Activated T-helper 17 cell treated with anti-CD3 and anti-CD28 coated beads, Interleukin-2, amount 50 U/mL, for 72 hours (primary cell): ENCODE data around the gene NPFF. TPM values are rescaled to one million over a fixed set of nuclear protein-coding genes. Genes with fewer than 3 reads are reported as not detected.

Source experiments
- ATAC-seq: fragments of 150-1000 bp; cut with Tn5 transposase; replicated peaks from 2 replicates; pipeline ENCODE4 v1.10.0; 2021; ENCODE audit warnings: mild to moderate bottlenecking, moderate library complexity
- H3K27ac Mint-ChIP-seq: one replicate; pipeline ENCODE4 v1.8.0; 2022; ENCODE audit warnings: mixed read lengths
- H3K27me3 Mint-ChIP-seq: one replicate; pipeline ENCODE4 v1.8.0; 2022; ENCODE audit warnings: mixed read lengths
- H3K36me3 Mint-ChIP-seq: one replicate; pipeline ENCODE4 v1.8.0; 2022; ENCODE audit warnings: low read depth, mild to moderate bottlenecking, mixed read lengths
- H3K4me1 Mint-ChIP-seq: one replicate; pipeline ENCODE4 v1.8.0; 2022; ENCODE audit warnings: mixed read lengths
- H3K4me3 Mint-ChIP-seq: one replicate; pipeline ENCODE4 v1.8.0; 2022; ENCODE audit warnings: mild to moderate bottlenecking, mixed read lengths
- H3K9me3 Mint-ChIP-seq: one replicate; pipeline ENCODE4 v1.8.0; 2022; ENCODE audit warnings: mixed read lengths
- total RNA-seq, 2 donors: library from RNA; stranded (reverse); gene quantifications; one replicate each; pipeline ENCODE4 v1.2.3, GENCODE V29; 2022

NPFF gene
- total RNA-seq, 2 donors from 2014 or later, result not detected

DNA sequence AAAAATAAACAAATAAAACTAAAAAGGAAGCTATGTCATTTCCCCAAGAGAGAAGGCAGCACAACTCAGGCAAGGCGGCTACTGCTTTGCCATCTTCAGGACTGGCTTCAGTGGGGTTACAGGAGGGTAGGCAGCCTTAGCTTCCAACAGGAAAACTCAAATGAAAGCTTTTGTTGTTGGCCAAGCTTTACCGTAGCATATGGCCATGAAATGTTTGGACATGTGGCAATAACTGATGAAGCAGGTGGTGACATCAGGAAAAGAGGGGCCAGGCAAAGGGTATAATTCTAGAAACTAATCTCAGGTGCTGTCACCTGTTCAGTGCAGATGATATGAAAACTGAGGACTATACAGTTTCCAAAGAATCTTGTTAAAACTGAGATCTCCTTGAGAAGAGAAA is 22.8 kb upstream of the NPFF start:
- Mint-ChIP-seq H3K27ac (no peak overlapping the region), H3K27me3 (no peaks in the 10 kb centered on the region)

DNA sequence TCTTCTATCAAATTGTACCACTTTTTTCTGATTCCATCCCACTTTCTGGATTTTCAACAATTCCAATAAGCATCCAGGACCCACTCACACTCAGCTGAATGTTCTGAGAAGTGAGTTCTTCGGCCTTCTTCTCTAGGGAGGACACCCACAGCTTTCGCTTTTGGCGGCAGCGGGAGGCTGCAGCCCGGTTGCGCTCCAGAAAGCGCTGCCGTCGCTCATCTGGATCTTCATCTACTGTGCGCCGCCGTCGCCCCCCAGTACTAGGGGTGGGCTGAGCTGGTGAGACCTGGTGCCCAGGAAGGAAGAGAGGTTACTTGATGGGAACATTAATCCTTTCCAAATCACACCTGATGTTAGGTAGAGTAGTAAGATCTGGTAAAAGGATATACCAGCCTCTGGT is 17.2 kb upstream of the NPFF start:
- H3K4me1 Mint-ChIP-seq, result no peaks in the 10 kb centered on the region
- peak overlapping the region; percentile 31 for H3K27ac Mint-ChIP-seq
- ATAC-seq, result no peak
- H3K9me3 Mint-ChIP-seq, result no peaks in the 10 kb centered on the region
- no peak overlapping the region for H3K4me3 Mint-ChIP-seq
- H3K27me3 Mint-ChIP-seq, result no peaks in the 10 kb centered on the region
- peaks cover 89% of the 10 kb centered on the region for H3K36me3 Mint-ChIP-seq

More for the DNA sequence above, 22.8 kb upstream of the NPFF start:
- no peak overlapping the region for H3K4me3 Mint-ChIP-seq
- ATAC-seq, result no peak
- H3K9me3 Mint-ChIP-seq, result no peaks in the 10 kb centered on the region
- H3K36me3 Mint-ChIP-seq, result peaks cover 88% of the 10 kb centered on the region
- no peaks in the 10 kb centered on the region for H3K4me1 Mint-ChIP-seq

DNA sequence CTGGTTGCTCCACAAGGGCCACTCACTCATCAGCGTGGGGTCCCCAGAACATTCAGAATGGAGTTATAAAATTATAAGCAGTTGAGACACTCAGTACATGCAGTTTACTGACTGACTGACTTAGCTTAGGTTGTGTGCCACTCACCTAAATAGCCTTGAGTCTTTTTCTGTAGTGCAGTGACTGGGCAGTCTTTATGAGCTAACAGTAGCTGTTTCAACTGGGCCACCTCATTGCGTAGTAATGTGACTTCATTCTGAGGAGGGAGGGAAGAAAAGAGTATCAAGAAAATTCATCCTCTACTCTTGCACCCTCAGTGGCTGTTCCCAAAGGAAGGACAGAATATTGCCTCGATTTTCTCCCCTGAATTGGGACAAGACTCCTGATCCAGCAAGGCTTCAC is 15.8 kb upstream of the NPFF start:
- H3K27me3 Mint-ChIP-seq, result no peaks in the 10 kb centered on the region
- ATAC-seq, result no peak
- H3K36me3 Mint-ChIP-seq, result peaks cover 90% of the 10 kb centered on the region
- no peak overlapping the region for H3K27ac Mint-ChIP-seq
- H3K4me3 Mint-ChIP-seq, result no peak overlapping the region
- no peaks in the 10 kb centered on the region for H3K4me1 Mint-ChIP-seq
- H3K9me3 Mint-ChIP-seq, result no peaks in the 10 kb centered on the region

DNA sequence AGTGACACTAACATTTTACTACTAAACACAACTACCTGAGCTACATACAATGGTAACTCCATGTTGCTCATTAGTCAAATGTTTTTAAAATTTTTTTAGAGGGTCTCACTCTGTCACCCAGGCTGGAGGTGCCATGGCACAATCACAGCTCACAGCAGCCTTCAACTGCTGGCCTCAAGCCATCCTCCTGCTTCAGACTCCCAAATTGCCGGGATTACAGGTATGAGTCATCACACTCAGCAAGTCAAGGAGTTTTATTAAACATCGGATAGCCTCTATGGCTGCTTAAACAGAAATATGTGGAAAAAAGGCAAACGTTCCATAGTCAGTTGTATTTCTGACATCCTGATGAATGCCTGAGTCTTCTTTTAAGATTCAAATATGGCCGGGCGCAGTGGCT is 11.1 kb upstream of the NPFF start:
- Mint-ChIP-seq H3K4me3 (no peak overlapping the region), H3K27me3 (no peaks in the 10 kb centered on the region), H3K4me1 (no peaks in the 10 kb centered on the region), H3K36me3 (peaks cover 95% of the 10 kb centered on the region), H3K27ac (no peak overlapping the region), H3K9me3 (no peaks in the 10 kb centered on the region)
- ATAC-seq, result no peak

DNA sequence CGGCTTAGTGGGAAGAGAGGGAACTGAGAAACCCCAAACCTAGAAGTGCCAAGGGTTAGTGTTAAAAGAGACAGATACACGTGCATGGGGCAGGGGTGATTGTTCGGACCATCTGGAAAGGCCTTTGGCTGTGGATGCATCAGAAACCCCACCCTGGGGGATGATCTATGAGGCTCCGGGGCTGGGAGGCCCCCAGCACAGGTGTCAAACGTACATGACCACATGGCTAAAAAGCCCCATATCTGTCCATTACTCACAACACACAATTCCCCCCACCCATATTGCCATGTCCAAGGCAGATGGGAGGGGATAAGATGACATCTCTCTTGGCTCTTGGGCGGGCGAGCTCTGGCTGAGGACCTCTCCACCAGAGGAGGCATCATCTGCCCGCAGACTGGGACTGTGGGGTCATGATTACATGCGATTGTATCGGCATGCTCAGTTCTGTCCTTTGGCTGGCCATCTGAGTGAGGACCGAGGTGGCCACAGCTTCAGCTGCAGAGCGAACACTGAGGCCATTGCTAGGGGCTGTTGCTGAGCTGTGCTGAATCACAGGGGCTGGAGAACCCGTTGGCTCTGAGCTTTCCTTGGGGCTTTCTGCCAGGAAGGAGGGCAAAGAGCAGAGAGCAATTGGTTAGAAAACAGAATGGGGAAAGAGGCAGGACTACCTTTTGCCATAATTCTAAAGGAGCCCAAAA is 9.6 kb upstream of the NPFF start:
- H3K9me3 Mint-ChIP-seq, result no peaks in the 10 kb centered on the region
- H3K36me3 Mint-ChIP-seq, result peaks cover 92% of the 10 kb centered on the region
- H3K27ac Mint-ChIP-seq, result peak overlapping the region; percentile 75
- H3K4me1 Mint-ChIP-seq, result no peaks in the 10 kb centered on the region
- H3K4me3 Mint-ChIP-seq, result no peak overlapping the region
- ATAC-seq, result no peak
- no peaks in the 10 kb centered on the region for H3K27me3 Mint-ChIP-seq

DNA sequence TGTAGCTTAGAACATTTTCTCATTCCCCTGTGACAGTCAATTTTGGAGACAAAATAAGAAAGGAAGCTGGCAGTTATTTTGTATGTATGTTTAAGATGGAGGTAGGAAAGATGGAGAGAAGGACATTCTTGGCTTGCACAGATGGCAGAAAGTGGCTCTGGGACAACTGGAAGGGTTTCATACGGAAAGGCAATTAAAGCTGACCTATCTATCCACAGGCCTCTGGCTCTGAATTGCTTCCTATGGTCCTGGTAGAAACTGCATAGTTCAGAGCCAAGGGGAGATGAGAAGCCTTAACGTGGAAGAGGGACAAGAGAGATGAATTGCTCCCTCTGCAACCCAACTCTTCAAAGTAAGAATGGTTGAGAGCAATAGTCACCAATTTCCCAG is 8.0 kb upstream of the NPFF start:
- Mint-ChIP-seq H3K27me3 (no peaks in the 10 kb centered on the region), H3K4me3 (no peak overlapping the region), H3K36me3 (peaks cover 81% of the 10 kb centered on the region), H3K9me3 (no peaks in the 10 kb centered on the region), H3K4me1 (no peaks in the 10 kb centered on the region), H3K27ac (peak overlapping the region; percentile 75)
- ATAC-seq, result no peak

DNA sequence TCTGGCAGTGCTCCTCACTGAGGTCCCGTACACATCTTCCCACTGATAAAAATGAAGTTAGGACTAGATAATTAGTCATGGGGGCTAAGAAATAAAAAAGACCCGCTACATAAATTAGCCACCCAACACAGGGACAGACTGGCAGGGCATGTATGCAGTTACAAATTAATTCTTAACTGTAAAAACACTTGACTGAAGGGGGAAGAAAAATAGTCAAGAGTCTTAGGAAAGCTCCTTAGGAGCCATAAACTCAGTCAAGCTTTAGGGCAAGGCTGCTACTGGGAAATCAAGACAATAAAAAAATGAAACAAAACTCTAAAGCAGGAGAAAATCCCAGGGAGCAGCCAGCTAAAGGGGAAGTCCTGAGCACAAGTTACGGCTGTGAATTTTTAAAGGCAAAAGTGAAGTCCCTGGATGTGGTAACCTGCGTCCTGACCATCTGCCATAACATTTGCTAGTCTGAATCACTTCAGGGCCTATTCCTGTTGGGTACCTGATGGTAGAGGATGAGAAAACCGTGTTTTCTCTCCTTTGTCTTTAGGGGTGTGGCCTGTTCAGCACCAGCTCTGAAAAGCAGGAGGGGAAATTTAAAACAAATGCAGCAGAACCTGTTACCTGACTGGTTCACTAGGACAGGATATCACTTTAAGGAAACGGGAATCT is 7.5 kb upstream of the NPFF start:
- Mint-ChIP-seq H3K4me3 (no peak overlapping the region), H3K27me3 (no peaks in the 10 kb centered on the region), H3K27ac (peak overlapping the region; percentile 75), H3K4me1 (no peaks in the 10 kb centered on the region), H3K9me3 (no peaks in the 10 kb centered on the region), H3K36me3 (peaks cover 76% of the 10 kb centered on the region)
- no peak for ATAC-seq

DNA sequence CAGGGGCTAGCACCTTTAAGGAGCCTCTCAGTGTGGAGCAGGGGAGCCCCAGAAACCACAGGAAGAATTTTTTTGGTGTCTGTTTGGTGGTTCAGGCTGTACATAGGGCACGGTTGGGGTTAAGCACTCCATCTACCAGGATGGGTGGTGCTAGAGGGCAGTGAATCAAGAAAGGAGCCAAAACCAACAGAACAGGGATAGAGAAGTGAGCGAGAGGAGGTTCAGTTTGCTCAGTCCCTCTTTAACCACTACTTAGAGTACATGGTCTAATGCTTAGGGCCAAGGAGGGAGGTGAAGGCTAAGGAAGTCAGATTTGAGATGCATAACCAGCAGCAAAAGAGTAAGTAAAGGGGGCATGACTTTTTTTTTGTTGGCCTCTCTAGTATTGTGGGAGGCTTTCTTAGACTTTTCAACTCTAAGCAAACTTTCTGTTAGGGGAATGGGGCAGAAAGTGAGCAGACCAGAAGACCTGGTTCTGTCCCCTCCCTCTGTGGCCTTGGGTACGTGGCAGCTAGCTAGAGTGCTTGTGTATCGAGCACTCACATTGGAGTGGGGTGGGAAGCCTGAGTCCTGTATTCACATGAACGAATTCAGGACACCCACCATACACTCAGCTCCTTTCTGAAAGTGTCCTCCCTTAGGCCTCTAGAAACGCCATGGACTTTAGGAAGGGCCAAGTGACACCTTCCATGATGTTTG is 6.6 kb upstream of the NPFF start:
- ATAC-seq, result no peak
- Mint-ChIP-seq H3K4me1 (no peaks in the 10 kb centered on the region), H3K27ac (peak overlapping the region; percentile 53), H3K4me3 (no peak overlapping the region), H3K36me3 (peaks cover 67% of the 10 kb centered on the region), H3K27me3 (no peaks in the 10 kb centered on the region), H3K9me3 (no peaks in the 10 kb centered on the region)

DNA sequence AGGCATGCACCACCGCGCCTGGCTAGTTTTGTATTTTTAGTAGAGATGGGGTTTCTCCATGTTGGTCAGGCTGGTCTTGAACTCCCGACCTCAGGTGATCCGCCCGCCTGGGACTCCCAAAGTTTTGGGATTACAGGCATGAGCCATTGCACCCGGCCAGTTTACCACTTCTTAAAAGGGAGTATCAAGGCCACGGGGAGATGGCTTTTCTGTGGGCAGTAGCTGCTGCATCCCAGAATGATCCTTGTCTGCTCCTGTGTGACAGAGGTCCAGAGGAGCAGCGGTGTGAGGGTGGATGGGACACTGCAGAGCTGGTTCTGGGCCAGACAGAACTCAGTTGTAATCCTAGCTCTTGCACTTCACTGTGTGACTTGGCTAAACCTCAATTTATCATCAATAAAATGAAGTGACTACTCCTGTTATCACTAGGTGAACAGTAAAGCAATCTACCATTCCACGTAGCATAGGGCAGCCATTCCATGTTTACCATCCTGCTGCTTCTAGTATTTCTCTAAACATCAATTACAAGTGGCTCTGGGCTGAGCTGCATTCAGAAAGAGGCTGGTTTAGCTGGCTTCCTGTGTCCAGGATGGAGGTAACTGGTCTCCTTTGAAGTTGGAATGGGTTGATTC is 3.0 kb upstream of the NPFF start:
- H3K4me3 Mint-ChIP-seq, result no peak overlapping the region
- H3K36me3 Mint-ChIP-seq, result peaks cover 58% of the 10 kb centered on the region
- ATAC-seq, result no peak
- H3K9me3 Mint-ChIP-seq, result no peaks in the 10 kb centered on the region
- H3K27ac Mint-ChIP-seq, result peak overlapping the region; percentile 58
- H3K4me1 Mint-ChIP-seq, result peaks cover 5% of the 10 kb centered on the region
- no peaks in the 10 kb centered on the region for H3K27me3 Mint-ChIP-seq

DNA sequence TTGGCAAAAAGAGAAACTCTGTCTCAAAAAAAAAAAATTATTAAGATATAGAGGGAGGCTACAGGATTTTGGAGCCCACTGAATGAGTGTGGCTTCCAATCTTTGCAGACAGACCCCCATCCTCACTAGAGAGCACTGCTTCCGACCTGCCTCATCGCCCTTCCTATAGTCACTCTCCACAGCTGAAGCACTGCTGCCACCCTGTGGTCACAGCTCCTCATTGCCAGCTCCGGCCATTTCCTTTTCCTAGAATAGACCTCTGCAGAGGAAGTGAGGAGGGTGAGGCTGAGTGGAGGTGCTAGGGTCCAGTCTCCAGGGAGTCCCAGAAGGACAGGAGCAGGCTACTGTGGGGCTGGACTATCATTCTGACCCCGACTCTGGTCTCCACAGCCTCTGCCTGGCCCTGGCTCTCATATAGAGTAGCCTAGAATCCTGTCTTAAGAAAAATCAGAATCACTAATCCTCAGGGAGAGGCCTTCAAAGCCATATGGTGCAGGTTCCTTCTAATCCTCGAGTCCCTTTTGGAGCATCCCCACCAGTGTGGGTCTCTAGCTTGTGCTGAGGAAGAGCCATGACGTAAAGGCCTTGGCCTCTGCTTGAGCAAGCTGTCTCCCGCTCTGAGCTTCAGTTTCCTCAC is 1.4 kb upstream of the NPFF start:
- Mint-ChIP-seq H3K36me3 (peaks cover 53% of the 10 kb centered on the region), H3K4me1 (peaks cover 5% of the 10 kb centered on the region), H3K9me3 (no peaks in the 10 kb centered on the region), H3K27me3 (no peaks in the 10 kb centered on the region), H3K27ac (peak overlapping the region; percentile 78), H3K4me3 (no peak overlapping the region)
- ATAC-seq, result peak; percentile 95

DNA sequence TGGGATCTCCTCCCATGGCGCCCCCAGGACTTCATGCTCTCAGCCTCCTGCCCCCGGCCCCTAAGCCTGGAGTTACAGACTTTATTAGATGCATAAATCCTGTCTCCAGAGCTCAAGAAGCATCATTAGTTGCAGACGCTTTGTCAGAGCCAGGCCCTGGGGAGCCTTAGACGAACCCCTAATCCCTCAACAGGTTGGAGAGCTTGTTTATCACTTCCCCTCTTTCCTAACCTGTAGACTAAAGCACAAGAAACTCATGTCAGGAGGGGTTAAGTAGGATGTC is 260 bp upstream of the NPFF start:
- ATAC-seq, result no peak
- peaks cover 5% of the 10 kb centered on the region for H3K4me1 Mint-ChIP-seq
- peaks cover 42% of the 10 kb centered on the region for H3K36me3 Mint-ChIP-seq
- no peaks in the 10 kb centered on the region for H3K9me3 Mint-ChIP-seq
- no peak overlapping the region for H3K27ac Mint-ChIP-seq
- no peak overlapping the region for H3K4me3 Mint-ChIP-seq
- H3K27me3 Mint-ChIP-seq, result no peaks in the 10 kb centered on the region

DNA sequence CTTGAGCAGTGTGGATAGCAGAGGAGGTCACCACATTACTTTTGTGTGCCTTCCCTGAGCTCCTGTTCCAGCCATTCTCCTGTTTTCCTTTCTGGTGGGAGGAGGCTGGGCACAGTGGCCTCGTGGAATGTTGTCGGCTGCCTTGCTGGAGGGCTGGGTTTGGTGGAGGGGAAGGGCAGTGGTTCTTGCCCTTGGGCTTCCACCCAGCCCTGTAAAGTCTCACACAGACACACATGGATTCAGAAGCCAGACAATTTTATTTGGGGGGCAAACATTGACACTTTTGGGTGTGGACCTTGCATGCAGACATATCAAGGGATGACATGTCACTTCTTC is 866 bp downstream of the NPFF start:
- H3K4me3 Mint-ChIP-seq, result no peak overlapping the region
- no peaks in the 10 kb centered on the region for H3K27me3 Mint-ChIP-seq
- H3K4me1 Mint-ChIP-seq, result peaks cover 10% of the 10 kb centered on the region
- no peak for ATAC-seq
- no peaks in the 10 kb centered on the region for H3K9me3 Mint-ChIP-seq
- H3K27ac Mint-ChIP-seq, result no peak overlapping the region
- peaks cover 34% of the 10 kb centered on the region for H3K36me3 Mint-ChIP-seq

DNA sequence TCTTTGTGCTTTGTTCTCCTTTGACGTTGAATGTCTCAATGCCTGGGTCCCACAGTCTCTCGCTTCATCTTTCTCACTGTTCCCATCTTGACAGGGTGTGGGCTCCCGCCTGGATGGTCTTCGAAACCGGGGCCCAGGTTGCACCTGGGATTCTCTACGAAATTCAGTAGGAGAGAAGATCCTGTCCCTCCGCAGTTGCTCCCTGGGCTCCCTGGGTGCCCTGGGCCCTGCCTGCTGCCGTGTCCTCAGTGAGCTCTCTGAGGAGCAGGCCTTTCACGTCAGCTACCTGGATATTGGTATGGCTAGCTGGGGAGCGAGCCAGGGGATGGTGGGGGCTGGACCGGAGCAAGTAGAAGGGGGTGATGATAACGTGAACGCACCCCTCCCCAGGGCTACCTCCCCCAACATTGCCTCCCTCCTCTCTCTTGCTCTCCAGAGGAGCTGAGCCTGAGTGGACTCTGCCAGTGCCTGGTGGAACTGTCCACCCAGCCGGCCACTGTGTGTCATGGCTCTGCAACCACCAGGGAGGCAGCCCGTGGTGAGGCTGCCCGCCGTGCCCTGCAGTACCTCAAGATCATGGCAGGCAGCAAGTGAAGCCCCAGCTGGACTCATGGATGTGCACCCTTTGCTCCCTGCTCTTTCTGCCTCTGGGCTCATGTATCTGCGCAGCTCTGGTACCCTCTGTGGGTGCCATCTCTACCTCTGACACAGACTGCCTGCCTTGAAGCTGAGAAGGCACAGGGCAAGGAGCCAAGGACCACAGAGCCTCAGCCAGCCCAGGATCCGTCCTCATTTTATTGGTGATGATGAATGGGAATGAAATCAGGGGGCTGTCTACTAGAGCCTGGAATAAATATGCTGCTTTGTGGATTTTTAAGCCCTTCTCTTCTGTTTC is 1.5 kb downstream of the NPFF start:
- no peaks in the 10 kb centered on the region for H3K27me3 Mint-ChIP-seq
- H3K4me3 Mint-ChIP-seq, result no peak overlapping the region
- ATAC-seq, result no peak
- H3K36me3 Mint-ChIP-seq, result peaks cover 33% of the 10 kb centered on the region
- peak overlapping the region; percentile 62 for H3K27ac Mint-ChIP-seq
- no peaks in the 10 kb centered on the region for H3K9me3 Mint-ChIP-seq
- peaks cover 10% of the 10 kb centered on the region for H3K4me1 Mint-ChIP-seq

DNA sequence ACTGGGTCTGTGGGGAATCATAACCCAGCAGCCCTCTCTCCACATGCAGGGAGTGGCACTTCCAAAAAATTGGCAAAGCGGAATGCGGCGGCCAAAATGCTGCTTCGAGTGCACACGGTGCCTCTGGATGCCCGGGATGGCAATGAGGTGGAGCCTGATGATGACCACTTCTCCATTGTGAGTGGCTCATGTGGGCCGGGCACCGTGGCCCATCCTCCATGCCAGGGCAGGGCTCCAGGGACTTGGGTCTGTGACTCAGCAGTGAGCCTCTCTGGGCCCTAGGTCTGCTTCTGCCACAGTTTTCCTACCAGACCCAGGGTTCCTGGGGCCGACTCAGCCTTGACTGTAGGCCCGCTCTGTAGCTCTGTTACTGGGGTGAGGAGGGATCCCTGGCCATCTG is 2.2 kb downstream of the NPFF start:
- Mint-ChIP-seq H3K4me3 (no peak overlapping the region), H3K27me3 (no peaks in the 10 kb centered on the region), H3K36me3 (peaks cover 33% of the 10 kb centered on the region), H3K9me3 (no peaks in the 10 kb centered on the region), H3K27ac (no peak overlapping the region), H3K4me1 (peaks cover 10% of the 10 kb centered on the region)
- no peak for ATAC-seq
